Mammary epithelial cell (primary cell): ENCODE results near the gene IL26.

ENCODE experiments used
- CTCF ChIP-seq, 2 donors: IDR thresholded peaks in 1 of 2; conservative IDR thresholded peaks in 1 of 2; 2 replicates each; pipeline ENCODE4 v1.5.1; 2011 to 2012; ENCODE audit warnings: inconsistent platforms in 2 of 2, low read length in 2 of 2, mild to moderate bottlenecking in 2 of 2, control low read depth in 1 of 2, low read depth in 1 of 2; ENCODE audit not compliant: insufficient read depth in 1 of 2; ENCODE audit errors: extremely low read depth in 1 of 2
- EZH2 ChIP-seq: IDR thresholded peaks from 2 replicates; pipeline ENCODE4 v1.6.1; 2012; ENCODE audit warnings: low read length, inconsistent platforms, borderline replicate concordance

GRCh38 chr12:68269779-68270178 is 44.2 kb upstream of the IL26 start:
- TF ChIP-seq CTCF (conservative IDR thresholded peaks at IDR 0.05 in 1 of 2, IDR thresholded peaks at IDR 0.05 in 1 of 2; ENCODE audit: extremely low read depth in 1 of 2, insufficient read depth in 1 of 2, low read depth in 1 of 2, low read length in 2 of 2) (no peak), EZH2 (no peak)
